B cell (primary cell): ENCODE data around the gene VEGFB. TPM values are rescaled to one million over a fixed set of nuclear protein-coding genes. Genes with fewer than 3 reads are reported as not detected.

Experiments used
- ATAC-seq: fragments of 200-7000 bp; cut with Tn5 transposase; one replicate; pipeline ENCODE4 v1.10.0; 2021; ENCODE audit warnings: low read depth, mild to moderate bottlenecking, moderate number of reproducible peaks, moderate library complexity
- CTCF ChIA-PET: fragments of 350-600 bp; sonication (Branson Sonifier 250); formaldehyde crosslinking; loops from one replicate; lab custom pipeline; 2021; ENCODE audit warnings: antibody characterized with exemption, inconsistent platforms; lab: Charles Lee
- POLR2A ChIA-PET: fragments of 350-600 bp; sonication (Branson Sonifier 250); formaldehyde crosslinking; loops from one replicate; lab custom pipeline; 2021; ENCODE audit warnings: antibody characterized with exemption; lab: Charles Lee
- DNase-seq: peaks from one replicate; pipeline ENCODE4 v3.0.0; 2013
- H2AFZ ChIP-seq: 2 replicates; pipeline ENCODE4 v1.6.1; 2012; ENCODE audit warnings: mild to moderate bottlenecking, low read depth, low read length; ENCODE audit not compliant: insufficient read depth, poor library complexity, severe bottlenecking
- H3K27ac ChIP-seq, 2 donors: 1 replicate in 1 of 2; 2 replicates in 1 of 2; pipeline ENCODE4 v1.5.1; 2012 to 2013; ENCODE audit warnings: low read length in 2 of 2, mild to moderate bottlenecking in 2 of 2, moderate library complexity in 1 of 2
- H3K27me3 ChIP-seq, 4 experiments: fragments of 200-600 bp in 1 of 4; sonication (generic) in 1 of 4; replicated peaks in 1 of 4; 1 replicate in 2 of 4; 2 replicates in 2 of 4; pipeline versions ENCODE4 v1.6.1 to v1.7.0; 2013 to 2016; ENCODE audit warnings: low read length in 3 of 4, mild to moderate bottlenecking in 2 of 4, mixed read lengths in 1 of 4, moderate library complexity in 1 of 4; ENCODE audit not compliant: insufficient read depth in 4 of 4, control insufficient read depth in 3 of 4; ENCODE audit errors: control extremely low read depth in 1 of 4
- H3K36me3 ChIP-seq, 2 experiments: replicated peaks in 1 of 2; 1 replicate in 1 of 2; 2 replicates in 1 of 2; pipeline versions ENCODE4 v1.6.1 to v1.7.1; 2013; ENCODE audit warnings: low read length in 1 of 2; ENCODE audit not compliant: insufficient read depth in 2 of 2, control insufficient read depth in 1 of 2; ENCODE audit errors: control extremely low read depth in 1 of 2, extremely low read depth in 1 of 2
- H3K4me1 ChIP-seq, 2 donors: fragments of 200-600 bp in 1 of 2; sonication (generic) in 1 of 2; 1 replicate in 1 of 2; 2 replicates in 1 of 2; pipeline versions ENCODE4 v1.5.1 to v1.6.1; 2013 to 2017; ENCODE audit warnings: low read length in 2 of 2; ENCODE audit not compliant: control insufficient read depth in 2 of 2, insufficient read depth in 2 of 2
- H3K4me2 ChIP-seq: replicated peaks from 2 replicates; pipeline ENCODE3; 2012; ENCODE audit warnings: mild to moderate bottlenecking, low read depth, low read length; ENCODE audit not compliant: poor library complexity, severe bottlenecking
- H3K4me3 ChIP-seq, 5 experiments: fragments of 200-600 bp in 1 of 5; sonication (generic) in 1 of 5; 1 replicate in 3 of 5; 2 replicates in 2 of 5; pipeline versions ENCODE4 v1.5.1 to v1.7.0; 2011 to 2016; ENCODE audit warnings: low read length in 4 of 5, mild to moderate bottlenecking in 4 of 5, low read depth in 2 of 5, control low read depth in 1 of 5, moderate library complexity in 1 of 5; ENCODE audit not compliant: insufficient read depth in 1 of 5; ENCODE audit errors: control extremely low read depth in 1 of 5, extremely low read depth in 1 of 5
- H3K79me2 ChIP-seq: fragments of 200-600 bp; sonication (generic); one replicate; pipeline ENCODE4 v1.6.0; 2016; ENCODE audit warnings: low read length; ENCODE audit not compliant: control insufficient read depth, insufficient read depth
- H3K9ac ChIP-seq: fragments of 200-600 bp; sonication (generic); 2 replicates; pipeline ENCODE4 v1.6.1; 2017; ENCODE audit warnings: mild to moderate bottlenecking, low read length, moderate library complexity
- H3K9me3 ChIP-seq, 3 donors: one replicate each; pipeline versions ENCODE4 v1.6.1 to v1.7.1; 2013; ENCODE audit warnings: low read length in 2 of 3; ENCODE audit not compliant: control insufficient read depth in 2 of 3, insufficient read depth in 1 of 3; ENCODE audit errors: control extremely low read depth in 1 of 3
- H4K20me1 ChIP-seq: 2 replicates; pipeline ENCODE4 v1.6.0; 2012; ENCODE audit warnings: mild to moderate bottlenecking, low read length; ENCODE audit not compliant: insufficient read depth, control insufficient read depth, poor library complexity, severe bottlenecking
- H3K27ac Mint-ChIP-seq: one replicate; pipeline ENCODE4 v1.8.0; 2021; ENCODE audit warnings: mixed read lengths
- H3K27me3 Mint-ChIP-seq: one replicate; pipeline ENCODE4 v1.8.0; 2021; ENCODE audit warnings: mixed read lengths
- H3K4me1 Mint-ChIP-seq: one replicate; pipeline ENCODE4 v1.8.0; 2021; ENCODE audit warnings: mixed read lengths
- H3K4me3 Mint-ChIP-seq: one replicate; pipeline ENCODE4 v1.8.0; 2021; ENCODE audit warnings: mixed read lengths
- H3K9me3 Mint-ChIP-seq: one replicate; pipeline ENCODE4 v1.8.0; 2022; ENCODE audit warnings: mixed read lengths; ENCODE audit not compliant: insufficient read depth
- EZH2 ChIP-seq: IDR thresholded peaks from 2 replicates; pipeline ENCODE4 v1.6.1; 2012; ENCODE audit warnings: borderline replicate concordance, low read depth, mild to moderate bottlenecking, moderate library complexity, low read length; ENCODE audit not compliant: insufficient read depth, poor library complexity, severe bottlenecking
- WGBS: methylation state at CpG from one replicate; pipeline ENCODE4 v1.1.5; 2013; ENCODE audit warnings: missing lambda C conversion rate; ENCODE audit not compliant: insufficient coverage; 5-methylcytosine and 5-hydroxymethylcytosine counted together
- intact Hi-C: fragments of 100-400 bp; cut with micrococcal nuclease; formaldehyde crosslinking; loops from one replicate; pipeline ENCODE4 v1.10.0; 2022
- polyA plus RNA-seq: library from polyadenylated mRNA; depleted of rRNA; stranded (reverse); fragments of >200 nt; gene quantifications from 2 replicates; pipeline ENCODE4 v1.2.3, GENCODE V29; 2012
- total RNA-seq, 2 donors: library from RNA; stranded (reverse); fragments of 120-200 nt in 1 of 2; gene quantifications; 1 replicate in 1 of 2; 2 replicates in 1 of 2; pipeline versions ENCODE4 v1.2.3 to v1.2.4, GENCODE V29; 2013 to 2022
- TF ChIP-seq, protein P1 (sequence below): fragments of 200-600 bp; IDR thresholded peaks from one replicate; pipeline ENCODE4 v1.8.0; 2022; ENCODE audit warnings: antibody characterized with exemption, mild to moderate bottlenecking

The VEGFB gene
- total and polyA plus RNA-seq, 2 donors (not counting 1 experiment from before 2014, with no cell fraction given), result 56.4 to 152 TPM

GRCh38 chr11:64249563-64250414 is 15.4 kb downstream of the VEGFB start:
- H3K27ac ChIP-seq, result no peak overlapping the region
- DNase-seq (no peak), ATAC-seq (no peak)
- H3K4me3 ChIP-seq, result no peak overlapping the region
- Mint-ChIP-seq H3K9me3 (no peaks in the 10 kb centered on the region), H3K27ac (peak overlapping the region; percentile 20), H3K27me3 (no peaks in the 10 kb centered on the region), H3K4me1 (peaks cover 33% of the 10 kb centered on the region), H3K4me3 (peak overlapping the region; percentile 59)
- CTCF ChIA-PET, result interaction anchor here (0.7 to 10.4 kb wide), 14 partner anchors 8 to 55 kb away, joined by 3 to 141 read pairs (median 6); partner anchors contain the start of genes CATSPERZ, DNAJC4, FERMT3 and FKBP2
- POLR2A ChIA-PET, result interaction anchor here (0.6 to 1.8 kb wide), 7 partner anchors 9 to 68 kb away, joined by 3 to 5 read pairs (median 3); partner anchors contain the start of genes FKBP2 and PRDX5
- H3K9ac ChIP-seq, result no peak overlapping the region
- intact Hi-C loops, result no loop called here
- TF ChIP-seq EZH2, result no peak
- TF ChIP-seq, protein P1, sequence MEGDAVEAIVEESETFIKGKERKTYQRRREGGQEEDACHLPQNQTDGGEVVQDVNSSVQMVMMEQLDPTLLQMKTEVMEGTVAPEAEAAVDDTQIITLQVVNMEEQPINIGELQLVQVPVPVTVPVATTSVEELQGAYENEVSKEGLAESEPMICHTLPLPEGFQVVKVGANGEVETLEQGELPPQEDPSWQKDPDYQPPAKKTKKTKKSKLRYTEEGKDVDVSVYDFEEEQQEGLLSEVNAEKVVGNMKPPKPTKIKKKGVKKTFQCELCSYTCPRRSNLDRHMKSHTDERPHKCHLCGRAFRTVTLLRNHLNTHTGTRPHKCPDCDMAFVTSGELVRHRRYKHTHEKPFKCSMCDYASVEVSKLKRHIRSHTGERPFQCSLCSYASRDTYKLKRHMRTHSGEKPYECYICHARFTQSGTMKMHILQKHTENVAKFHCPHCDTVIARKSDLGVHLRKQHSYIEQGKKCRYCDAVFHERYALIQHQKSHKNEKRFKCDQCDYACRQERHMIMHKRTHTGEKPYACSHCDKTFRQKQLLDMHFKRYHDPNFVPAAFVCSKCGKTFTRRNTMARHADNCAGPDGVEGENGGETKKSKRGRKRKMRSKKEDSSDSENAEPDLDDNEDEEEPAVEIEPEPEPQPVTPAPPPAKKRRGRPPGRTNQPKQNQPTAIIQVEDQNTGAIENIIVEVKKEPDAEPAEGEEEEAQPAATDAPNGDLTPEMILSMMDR, result no peak
- H3K4me2 ChIP-seq, result no peak overlapping the region
- no peaks in the 10 kb centered on the region for H3K36me3 ChIP-seq
- H4K20me1 ChIP-seq, result no peaks in the 10 kb centered on the region
- WGBS, result 81% methylated on average over 4 of the region's 8 CpGs
- H2AFZ ChIP-seq, result no peak overlapping the region
- peaks cover 26 to 50% of the 10 kb centered on the region in 2 donors for H3K4me1 ChIP-seq
- peaks cover 4% of the 10 kb centered on the region for H3K79me2 ChIP-seq
- no peaks in the 10 kb centered on the region for H3K9me3 ChIP-seq
- H3K27me3 ChIP-seq, result no peaks in the 10 kb centered on the region
